ENCODE measurements around the gene PLOD3. TPM values are rescaled to one million over a fixed set of nuclear protein-coding genes. Genes with fewer than 3 reads are reported as not detected.

Gene PLOD3
- total and polyA plus RNA-seq, 2 of the 8 experiments (the other 6 are each of a cell fraction or from before 2014, with no cell fraction given), result 28.4 to 47.2 TPM

GRCh38 chr7:101169838-101170551 lies 47.4 kb downstream of the PLOD3 start (continued):
- TF ChIP-seq MAX (IDR thresholded peaks at IDR 0.05) (0 out of 2 replicates have a peak, but pooled peaks have one; percentile 24), RNF2 (IDR thresholded peaks at IDR 0.05; ENCODE audit: borderline replicate concordance, low read depth, low read length, missing control alignments, poor library complexity, severe bottlenecking) (no peak), SRF (IDR thresholded peaks at IDR 0.05; ENCODE audit: low read depth, low read length) (no peak), SP2 (IDR thresholded peaks at IDR 0.05; ENCODE audit: low read length) (no peak), EZH2 (IDR thresholded peaks at IDR 0.05; ENCODE audit: low read depth, low read length, severe bottlenecking) (peak; percentile 4), BACH1 (IDR thresholded peaks at IDR 0.05; ENCODE audit: low read length) (peak; percentile 75), SIRT6 (IDR thresholded peaks at IDR 0.05; ENCODE audit: low read length) (no peak), POLR2AphosphoS5 (IDR thresholded peaks at IDR 0.05; ENCODE audit: low read depth, low read length) (no peak), USF2 (IDR thresholded peaks at IDR 0.05; ENCODE audit: low read length) (no peak), SP4 (IDR thresholded peaks at IDR 0.05; ENCODE audit: low read length) (no peak), PHF8 (conservative IDR thresholded peaks at IDR 0.05; ENCODE audit: low read depth, low read length) (no peak), NANOG (IDR thresholded peaks at IDR 0.05; ENCODE audit: insufficient read depth, low read depth, low read length, poor library complexity, severe bottlenecking) (no peak), CBX8 (IDR thresholded peaks at IDR 0.05; ENCODE audit: borderline replicate concordance, low read depth, low read length) (no peak), ASH2L (IDR thresholded peaks at IDR 0.05; ENCODE audit: low read length) (no peak), RAD21 (IDR thresholded peaks at IDR 0.05 in 1 of 2, conservative IDR thresholded peaks at IDR 0.05 in 1 of 2; ENCODE audit: low read depth in 2 of 2, low read length in 2 of 2) (peak; percentile 54 to 66), HDAC6 (IDR thresholded peaks at IDR 0.05; ENCODE audit: low read depth, low read length) (no peak), SUZ12 (IDR thresholded peaks at IDR 0.05; ENCODE audit: low read length) (peak; percentile 47), CHD1 (IDR thresholded peaks at IDR 0.05; ENCODE audit: low read depth, low read length) (no peak), ATF3 (IDR thresholded peaks at IDR 0.05; ENCODE audit: insufficient read depth, low read depth, low read length) (no peak), SP1 (IDR thresholded peaks at IDR 0.05; ENCODE audit: low read depth, low read length) (no peak), CBX5 (IDR thresholded peaks at IDR 0.05; ENCODE audit: low read depth, low read length) (no peak)
